GM10266 (cell line): ENCODE results near the gene PDE3A.

ENCODE experiments used
- DNase-seq: peaks from one replicate; pipeline ENCODE4 v3.0.0; 2012; ENCODE audit errors: extremely low spot score
- CTCF ChIP-seq: IDR thresholded peaks from 2 replicates; pipeline ENCODE4 v1.5.1; 2012; ENCODE audit warnings: mild to moderate bottlenecking, low read depth; ENCODE audit not compliant: control insufficient read depth, insufficient read depth; ENCODE audit errors: missing control alignments

The PDE3A gene

DNA sequence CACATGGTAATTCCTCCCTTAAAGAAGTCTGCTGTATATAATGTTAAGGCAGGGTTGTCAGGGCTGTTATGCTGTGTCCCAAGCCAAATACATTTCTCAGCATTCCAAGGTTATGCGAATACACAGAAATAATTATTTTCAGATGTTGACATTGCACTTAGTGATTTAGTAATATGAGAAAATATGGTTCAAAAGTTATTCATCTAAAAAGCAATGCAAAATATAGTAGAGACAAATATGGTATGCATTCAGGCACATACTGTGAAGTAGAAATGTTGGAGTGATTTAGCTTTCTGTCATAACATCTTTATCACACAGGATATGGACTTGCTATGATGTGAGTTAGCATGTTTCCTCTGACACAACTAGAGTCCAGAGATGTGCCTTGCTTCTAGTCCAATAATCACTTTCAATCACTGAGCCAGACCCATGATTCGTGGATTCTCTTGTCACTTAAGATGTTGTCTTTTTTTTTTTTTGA, 70.0 kb downstream of the PDE3A start:
- TF ChIP-seq CTCF: no peak
- no peak for DNase-seq

DNA sequence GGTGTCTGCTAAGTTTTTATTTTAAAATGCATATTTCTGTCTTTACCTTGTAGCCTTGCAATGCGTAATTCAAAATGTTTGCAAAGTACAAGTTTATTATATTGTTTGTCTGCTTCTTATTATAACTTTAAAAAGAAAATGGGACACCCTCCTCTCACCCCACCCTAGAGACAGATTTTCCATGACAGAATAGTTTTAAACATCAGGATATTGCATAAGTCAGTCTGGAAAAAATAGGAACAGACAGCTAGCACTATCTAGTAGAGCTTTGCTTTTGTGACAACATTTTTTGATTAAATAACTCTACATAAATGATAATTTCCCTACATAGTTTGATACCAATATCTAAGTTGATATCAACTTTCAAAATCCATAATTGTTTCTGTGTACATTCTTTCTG, 71.3 kb downstream of the PDE3A start:
- no peak for DNase-seq
- no peak for TF ChIP-seq CTCF

- no peak for DNase-seq
- no peak for TF ChIP-seq CTCF
Measured at GRCh38 chr12:20440408-20440807, 72.1 kb downstream of the PDE3A start.

- DNase-seq: no peak
- TF ChIP-seq CTCF: no peak
Measured at GRCh38 chr12:20442322-20442721, 74.0 kb downstream of the PDE3A start.

GRCh38 chr12:20443255-20443654, 74.9 kb downstream of the PDE3A start:
- DNase-seq: no peak
- no peak for TF ChIP-seq CTCF

- TF ChIP-seq CTCF: no peak
- no peak for DNase-seq
Measured at GRCh38 chr12:20443792-20444191, 75.5 kb downstream of the PDE3A start.

GRCh38 chr12:20444595-20445170, 76.3 kb downstream of the PDE3A start:
- no peak for DNase-seq
- no peak for TF ChIP-seq CTCF
